GM12891 (cell line): ENCODE measurements around the gene ZNF445.

ENCODE experiments used
- POLR2A ChIP-seq: IDR thresholded peaks from 2 replicates; pipeline ENCODE4 v1.6.1; 2011; ENCODE audit warnings: low read depth, low read length, control low read depth
- POLR2AphosphoS5 ChIP-seq: IDR thresholded peaks from 2 replicates; pipeline ENCODE4 v1.6.1; 2011; ENCODE audit warnings: low read depth, low read length, control low read depth
- SPI1 ChIP-seq: IDR thresholded peaks from 2 replicates; pipeline ENCODE4 v1.6.1; 2011; ENCODE audit warnings: low read depth, low read length, control low read depth

DNA sequence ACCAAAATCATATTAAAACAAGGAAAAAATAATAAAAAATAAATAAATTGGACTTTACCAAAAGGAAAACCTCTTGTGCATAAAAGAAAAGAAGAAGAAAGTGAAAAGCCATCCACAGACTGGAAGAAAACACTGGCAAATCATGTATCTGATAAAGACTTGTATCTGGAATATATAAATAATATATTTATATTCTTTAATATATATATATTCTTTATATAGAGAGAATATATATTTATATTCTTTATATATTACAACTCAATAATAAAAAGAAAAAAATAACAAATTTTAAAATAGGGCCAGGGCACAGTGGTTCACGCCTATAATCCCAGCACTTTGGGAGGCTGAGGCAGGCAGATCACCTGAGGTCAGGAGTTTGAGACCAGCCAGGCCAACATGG lies 27.1 kb upstream of the ZNF445 start:
- TF ChIP-seq POLR2A (no peak), POLR2AphosphoS5 (no peak), SPI1 (no peak)
